Calu3 (cell line): Measurements from ENCODE around the gene VASP. TPM values are rescaled to one million over a fixed set of nuclear protein-coding genes. Genes with fewer than 3 reads are reported as not detected.

Experiments
- BruUV-seq: library from RNA; stranded (reverse); fragments of 400-500 nt; replicated peaks from 2 replicates; lab custom pipeline; 2021; lab: Mats Ljungman, UMichigan
- CTCF ChIA-PET: fragments of 300-600 bp; sonication (Branson Sonifier 250); formaldehyde crosslinking; loops from one replicate; lab custom pipeline; 2022; ENCODE audit warnings: antibody characterized with exemption; lab: Charles Lee
- DNase-seq: peaks from one replicate; pipeline ENCODE4 v3.0.0; 2022
- H3K27ac Mint-ChIP-seq: one replicate; pipeline ENCODE4 v1.8.0; 2022; ENCODE audit warnings: mixed read lengths; ENCODE audit not compliant: unreplicated experiment
- H3K27me3 Mint-ChIP-seq: one replicate; pipeline ENCODE4 v1.8.0; 2022; ENCODE audit warnings: mixed read lengths; ENCODE audit not compliant: unreplicated experiment
- H3K36me3 Mint-ChIP-seq: one replicate; pipeline ENCODE4 v1.8.0; 2022; ENCODE audit warnings: mild to moderate bottlenecking, moderate library complexity, mixed read lengths; ENCODE audit not compliant: insufficient read depth, unreplicated experiment
- H3K4me1 Mint-ChIP-seq: one replicate; pipeline ENCODE4 v1.8.0; 2022; ENCODE audit warnings: mild to moderate bottlenecking, low read depth, mixed read lengths; ENCODE audit not compliant: unreplicated experiment
- H3K4me3 Mint-ChIP-seq: one replicate; pipeline ENCODE4 v1.8.0; 2022; ENCODE audit warnings: mild to moderate bottlenecking, low read depth, moderate library complexity, mixed read lengths; ENCODE audit not compliant: unreplicated experiment
- H3K9me3 Mint-ChIP-seq: one replicate; pipeline ENCODE4 v1.8.0; 2022; ENCODE audit warnings: low read depth, mixed read lengths; ENCODE audit not compliant: unreplicated experiment
- intact Hi-C: fragments of 100-400 bp; cut with micrococcal nuclease; formaldehyde crosslinking; loops from one replicate; pipeline ENCODE4 v1.10.0; 2022; ENCODE audit not compliant: unreplicated experiment
- total RNA-seq: library from RNA; stranded (reverse); gene quantifications from 2 replicates; pipeline ENCODE4 v1.2.3, GENCODE V29; 2022
- TF ChIP-seq, protein P1 (sequence below): fragments of 200-600 bp; IDR thresholded peaks from one replicate; pipeline ENCODE4 v1.8.0; 2022; ENCODE audit warnings: antibody characterized with exemption; ENCODE audit not compliant: unreplicated experiment

VASP gene
- total RNA-seq, 1 experiment from 2014 or later = 194 TPM

- Mint-ChIP-seq H3K4me3 (no peak overlapping the region), H3K36me3 (peaks cover 5% of the 10 kb centered on the region), H3K27me3 (no peaks in the 10 kb centered on the region), H3K4me1 (no peaks in the 10 kb centered on the region), H3K27ac (no peak overlapping the region), H3K9me3 (no peaks in the 10 kb centered on the region)
- intact Hi-C loops = no loop called here
- CTCF ChIA-PET = interaction anchor here (0.6 kb wide), 1 partner anchor 34 kb away, joined by 6 read pairs; no protein-coding TSS in a partner anchor
- no TSS peak for BruUV-seq
- TF ChIP-seq, protein P1, sequence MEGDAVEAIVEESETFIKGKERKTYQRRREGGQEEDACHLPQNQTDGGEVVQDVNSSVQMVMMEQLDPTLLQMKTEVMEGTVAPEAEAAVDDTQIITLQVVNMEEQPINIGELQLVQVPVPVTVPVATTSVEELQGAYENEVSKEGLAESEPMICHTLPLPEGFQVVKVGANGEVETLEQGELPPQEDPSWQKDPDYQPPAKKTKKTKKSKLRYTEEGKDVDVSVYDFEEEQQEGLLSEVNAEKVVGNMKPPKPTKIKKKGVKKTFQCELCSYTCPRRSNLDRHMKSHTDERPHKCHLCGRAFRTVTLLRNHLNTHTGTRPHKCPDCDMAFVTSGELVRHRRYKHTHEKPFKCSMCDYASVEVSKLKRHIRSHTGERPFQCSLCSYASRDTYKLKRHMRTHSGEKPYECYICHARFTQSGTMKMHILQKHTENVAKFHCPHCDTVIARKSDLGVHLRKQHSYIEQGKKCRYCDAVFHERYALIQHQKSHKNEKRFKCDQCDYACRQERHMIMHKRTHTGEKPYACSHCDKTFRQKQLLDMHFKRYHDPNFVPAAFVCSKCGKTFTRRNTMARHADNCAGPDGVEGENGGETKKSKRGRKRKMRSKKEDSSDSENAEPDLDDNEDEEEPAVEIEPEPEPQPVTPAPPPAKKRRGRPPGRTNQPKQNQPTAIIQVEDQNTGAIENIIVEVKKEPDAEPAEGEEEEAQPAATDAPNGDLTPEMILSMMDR = no peak
- no peak for DNase-seq
Measured at GRCh38 chr19:45553464-45553863, 46.2 kb downstream of the VASP start.

- CTCF ChIA-PET = interaction anchor here (0.8 kb wide), 1 partner anchor 16 kb away, joined by 5 read pairs; no protein-coding TSS in a partner anchor
- Mint-ChIP-seq H3K9me3 (no peaks in the 10 kb centered on the region), H3K36me3 (peaks cover 5% of the 10 kb centered on the region), H3K27ac (no peak overlapping the region), H3K4me1 (no peaks in the 10 kb centered on the region), H3K4me3 (no peak overlapping the region), H3K27me3 (no peaks in the 10 kb centered on the region)
- intact Hi-C loops = no loop called here
- no TSS peak for BruUV-seq
- TF ChIP-seq, protein P1 = no peak
- no peak for DNase-seq
Measured at GRCh38 chr19:45554481-45554880, 47.2 kb downstream of the VASP start.

DNA sequence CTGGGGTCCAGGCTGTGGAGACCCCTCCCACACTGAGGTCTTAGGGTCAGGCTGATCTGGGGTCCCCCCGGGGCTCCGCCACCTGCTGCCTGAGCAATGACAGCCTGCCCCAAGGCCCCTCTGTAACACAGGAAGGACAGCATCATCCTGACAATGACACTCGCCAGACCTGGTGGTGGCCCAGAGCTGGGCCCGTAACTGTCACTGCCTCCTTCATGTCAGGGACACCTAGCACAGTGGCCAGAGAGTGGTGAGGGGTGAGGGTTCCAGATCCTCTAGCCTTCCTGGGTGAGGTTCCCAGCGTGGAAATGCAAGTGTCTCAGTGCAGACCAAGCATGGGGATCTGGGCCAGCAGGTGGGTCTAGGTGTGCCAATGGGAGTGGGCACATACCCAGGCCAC, 49.6 kb downstream of the VASP start:
- H3K4me1 Mint-ChIP-seq = peaks cover 9% of the 10 kb centered on the region
- H3K27ac Mint-ChIP-seq = no peak overlapping the region
- H3K27me3 Mint-ChIP-seq = no peaks in the 10 kb centered on the region
- peaks cover 8% of the 10 kb centered on the region for H3K36me3 Mint-ChIP-seq
- H3K9me3 Mint-ChIP-seq = no peaks in the 10 kb centered on the region
- TF ChIP-seq, protein P1 = no peak
- H3K4me3 Mint-ChIP-seq = no peak overlapping the region
- intact Hi-C loops = no loop called here
- DNase-seq = no peak
- CTCF ChIA-PET = no interaction called here
- no TSS peak for BruUV-seq

DNA sequence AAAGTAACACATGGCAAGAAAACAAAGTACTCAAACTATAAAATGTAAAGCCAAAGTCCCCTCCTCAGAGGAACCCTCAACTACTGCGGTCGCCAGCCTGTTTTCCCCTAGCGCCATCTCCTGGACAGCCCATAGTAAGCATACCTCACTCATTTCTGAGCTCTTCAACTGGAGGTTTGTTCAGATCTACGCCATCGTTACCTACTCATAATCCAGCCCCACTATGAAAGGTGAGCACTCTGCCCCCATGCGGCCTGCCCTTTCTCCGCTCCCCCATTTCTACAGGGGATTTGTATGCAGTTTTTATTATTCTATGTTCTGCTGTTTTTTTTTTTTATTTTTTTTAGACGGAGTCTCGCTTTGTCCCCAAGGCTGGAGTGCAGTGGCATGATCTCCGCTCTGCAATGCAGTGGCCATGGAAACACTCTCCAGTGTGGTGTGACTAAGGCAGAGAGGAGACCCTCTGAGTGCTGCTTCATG, 51.2 kb downstream of the VASP start:
- no peak overlapping the region for H3K4me3 Mint-ChIP-seq
- intact Hi-C loops = no loop called here
- no peak overlapping the region for H3K27ac Mint-ChIP-seq
- TF ChIP-seq, protein P1 = peak; percentile 53
- CTCF ChIA-PET = interaction anchor here (0.5 to 1.1 kb wide), 15 partner anchors 9 to 1891 kb away, joined by 3 to 12 read pairs (median 3); partner anchors contain the start of genes GIPR, OPA3 and SIX5
- H3K9me3 Mint-ChIP-seq = no peaks in the 10 kb centered on the region
- BruUV-seq = no TSS peak
- peaks cover 9% of the 10 kb centered on the region for H3K4me1 Mint-ChIP-seq
- peak; percentile 63 for DNase-seq
- H3K27me3 Mint-ChIP-seq = no peaks in the 10 kb centered on the region
- H3K36me3 Mint-ChIP-seq = peaks cover 8% of the 10 kb centered on the region
